IMR-90 (cell line): ENCODE results near the gene EPHB6. TPM values are rescaled to one million over a fixed set of nuclear protein-coding genes. Genes with fewer than 3 reads are reported as not detected.

Experiments used
- polyA plus RNA-seq, 3 experiments: library from polyadenylated mRNA; depleted of rRNA; stranded (reverse); fragments of >200 nt; gene quantifications; 2 replicates each; pipeline ENCODE4 v1.2.3, GENCODE V29; 2012; ENCODE audit warnings: low replicate concordance in 1 of 3
- total RNA-seq: library from RNA; depleted of rRNA; stranded (reverse); fragments of >200 nt; gene quantifications from 2 replicates; pipeline ENCODE4 v1.2.3, GENCODE V29; 2012; rRNA removed

The EPHB6 gene
- total and polyA plus RNA-seq, 2 of the 4 experiments (the other 2 are of a cell fraction): under 0.01 to 0.60 TPM

Other genes starting within 250 kb of the EPHB6 start
- not detected in 2 replicates for gene PRSS1, start 105.6 kb upstream of the EPHB6 start, total RNA-seq
- gene PRSS1, start 105.6 kb upstream of the EPHB6 start, polyA plus RNA-seq (2012; rRNA removed): not detected in 2 replicates
- gene PRSS2, start 84.1 kb upstream of the EPHB6 start, total RNA-seq: not detected in 2 replicates
- gene PRSS2, start 84.1 kb upstream of the EPHB6 start, polyA plus RNA-seq (2012; rRNA removed): not detected in 2 replicates
- not detected in 2 replicates for gene TRPV6, start 30.7 kb downstream of the EPHB6 start, total RNA-seq
- gene TRPV6, start 30.7 kb downstream of the EPHB6 start, polyA plus RNA-seq (2012; rRNA removed): 0.03 TPM in 1 of 2 replicates, not detected in the other
- not detected in 2 replicates for gene TRPV5, start 78.7 kb downstream of the EPHB6 start, total RNA-seq
- gene TRPV5, start 78.7 kb downstream of the EPHB6 start, polyA plus RNA-seq (2012; rRNA removed): not detected in 2 replicates
- not detected in 2 replicates for gene LLCFC1, start 84.4 kb downstream of the EPHB6 start, total RNA-seq
- not detected in 2 replicates for gene LLCFC1, start 84.4 kb downstream of the EPHB6 start, polyA plus RNA-seq (2012; rRNA removed)
- gene KEL, start 107.3 kb downstream of the EPHB6 start, total RNA-seq: not detected in 2 replicates
- gene KEL, start 107.3 kb downstream of the EPHB6 start, polyA plus RNA-seq (2012; rRNA removed): 0.03 and 0.07 TPM in 2 replicates
- not detected in 2 replicates for gene OR9A2, start 172.1 kb downstream of the EPHB6 start, total RNA-seq
- not detected in 2 replicates for gene OR9A2, start 172.1 kb downstream of the EPHB6 start, polyA plus RNA-seq (2012; rRNA removed)
- not detected in 2 replicates for gene OR6V1, start 197.3 kb downstream of the EPHB6 start, total RNA-seq
- not detected in 2 replicates for gene OR6V1, start 197.3 kb downstream of the EPHB6 start, polyA plus RNA-seq (2012; rRNA removed)